NCI-H2107 treated with DMSO at 0.1 percent for 48 hours (cell line): ENCODE results near the gene GUCY1A2.

ENCODE experiments used
- DNase-seq: peaks from one replicate; lab custom pipeline; 2025; ENCODE audit not compliant: unreplicated experiment; lab: John Stamatoyannopoulos, UW

GUCY1A2 gene

DNA sequence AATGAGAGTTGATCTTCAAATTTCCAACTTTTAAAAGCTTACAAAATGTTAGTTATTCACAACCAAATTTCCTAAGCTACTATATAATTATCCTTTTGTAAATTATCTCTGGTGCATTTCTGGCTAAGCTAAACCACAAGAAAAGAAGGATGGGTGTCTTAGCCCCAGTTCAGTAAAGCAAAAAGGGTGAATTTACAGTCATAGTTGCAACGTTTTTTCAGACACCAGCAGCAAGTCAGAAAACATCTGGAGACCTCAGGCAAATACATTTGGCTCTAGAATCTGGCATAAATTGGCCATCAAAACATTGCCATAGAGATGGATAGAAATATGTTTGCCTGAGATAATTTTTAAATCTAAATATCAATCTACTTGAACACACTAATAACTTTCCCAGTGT is 257.0 kb downstream of the GUCY1A2 start:
- no peak for DNase-seq

DNA sequence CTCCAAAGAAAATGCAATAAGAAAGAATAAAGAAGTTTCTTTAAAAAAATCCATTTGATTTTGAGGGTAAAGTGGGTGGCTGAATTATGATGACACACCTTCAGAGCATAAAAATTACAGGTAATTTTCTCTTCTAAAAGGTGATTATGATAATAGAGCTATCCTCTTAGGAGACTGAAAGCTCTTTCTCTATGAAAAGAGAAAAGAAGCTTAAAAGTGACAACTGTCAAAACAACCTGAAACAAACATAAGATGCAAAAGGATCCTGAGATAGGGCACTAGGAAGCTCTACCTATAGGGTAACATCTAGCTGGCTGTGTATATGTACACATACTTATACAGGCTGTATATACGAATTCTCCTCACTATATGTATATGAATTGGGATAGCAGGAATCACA is 270.2 kb downstream of the GUCY1A2 start:
- no peak for DNase-seq

DNA sequence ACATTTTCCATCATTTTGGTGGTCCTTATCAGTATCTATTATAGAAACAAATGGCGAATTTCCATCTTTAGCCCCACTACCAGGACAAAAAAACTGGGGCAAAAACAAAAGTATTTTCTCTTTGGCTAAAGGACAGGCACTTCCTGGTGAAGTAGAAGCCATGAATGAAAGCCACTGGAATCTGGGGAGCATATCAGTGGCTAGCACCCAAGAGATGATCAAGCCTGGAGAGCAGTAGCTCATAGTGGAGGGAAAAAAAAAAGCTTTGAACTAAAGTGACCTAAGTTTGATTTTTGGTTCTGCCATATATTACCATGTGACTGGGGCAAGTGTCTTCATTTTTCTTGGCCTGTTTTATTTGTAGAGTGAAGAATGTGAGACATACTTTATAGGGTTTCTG is 272.3 kb downstream of the GUCY1A2 start:
- no peak for DNase-seq

DNA sequence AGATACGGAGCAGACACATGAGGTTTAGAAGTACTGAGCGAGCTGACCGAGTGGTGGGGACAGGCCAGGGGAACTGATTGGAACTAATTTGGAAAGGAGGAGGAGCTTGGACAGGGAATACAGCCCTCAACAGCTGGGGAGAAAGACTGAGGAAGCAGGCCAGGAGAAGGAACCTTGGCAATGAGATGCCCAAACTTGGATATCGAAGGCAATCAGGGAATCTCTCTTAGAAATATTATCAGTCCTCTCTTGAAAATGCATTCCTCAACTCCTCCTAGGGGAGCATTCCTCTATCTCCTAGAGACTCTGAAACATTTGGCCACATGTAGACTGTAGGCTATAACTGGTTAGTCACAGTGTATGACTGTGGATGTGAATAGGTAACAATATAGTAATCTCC is 284.6 kb downstream of the GUCY1A2 start:
- no peak for DNase-seq

DNA sequence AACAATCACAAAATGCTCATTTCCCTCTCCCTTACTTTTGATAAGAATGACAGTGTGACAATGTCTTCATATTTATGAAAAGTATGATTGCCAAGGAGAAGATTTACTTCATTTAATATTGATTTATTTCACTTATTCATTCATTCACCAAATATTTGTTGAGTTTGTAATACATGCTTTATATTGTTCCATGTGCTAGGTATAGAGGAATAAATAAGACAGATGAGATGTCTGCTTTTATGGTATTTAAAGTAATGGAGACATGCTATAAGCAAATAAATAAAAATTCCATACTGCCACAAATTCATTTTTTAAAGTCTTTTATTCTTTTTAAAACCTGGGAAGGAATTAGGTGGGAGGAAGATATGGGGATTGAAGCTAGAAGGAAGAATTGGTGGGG is 289.4 kb downstream of the GUCY1A2 start:
- DNase-seq: no peak

DNA sequence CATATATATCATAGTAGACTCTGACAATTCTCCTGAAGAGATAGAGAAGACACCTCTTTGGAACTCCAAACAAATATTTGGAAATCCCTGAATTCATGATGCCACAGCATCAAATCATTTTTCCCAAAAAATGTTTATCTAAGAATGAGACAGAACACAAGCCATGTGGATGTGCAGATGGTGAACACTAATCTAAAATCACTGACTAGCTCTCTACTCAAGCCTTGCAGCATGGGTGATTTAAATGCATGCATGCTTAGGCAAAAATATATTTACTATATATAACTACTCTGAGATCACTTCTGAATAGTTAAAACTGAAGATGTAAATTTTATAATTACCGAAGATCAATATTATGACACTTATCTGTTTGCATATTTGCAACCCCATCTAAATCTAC is 289.9 kb downstream of the GUCY1A2 start:
- DNase-seq: no peak

DNA sequence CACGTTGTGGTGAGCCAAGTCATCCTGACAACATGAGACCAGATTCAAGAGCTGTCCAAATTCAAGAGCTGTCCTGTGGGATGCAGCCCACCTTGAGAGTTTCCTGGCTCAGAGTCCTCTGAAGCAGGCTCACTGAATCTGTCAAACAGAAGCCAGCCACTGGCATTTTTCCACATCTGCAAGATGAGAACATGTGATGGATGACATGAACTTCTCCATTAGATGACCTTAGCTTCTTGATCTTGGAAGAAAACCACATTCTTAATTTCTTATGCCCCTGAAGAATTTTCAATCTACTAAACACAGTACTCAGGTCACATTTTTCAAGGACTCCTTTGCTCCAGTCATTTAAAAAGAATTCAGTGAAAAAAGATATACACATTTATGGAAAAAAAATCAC is 291.0 kb downstream of the GUCY1A2 start:
- DNase-seq: no peak

DNA sequence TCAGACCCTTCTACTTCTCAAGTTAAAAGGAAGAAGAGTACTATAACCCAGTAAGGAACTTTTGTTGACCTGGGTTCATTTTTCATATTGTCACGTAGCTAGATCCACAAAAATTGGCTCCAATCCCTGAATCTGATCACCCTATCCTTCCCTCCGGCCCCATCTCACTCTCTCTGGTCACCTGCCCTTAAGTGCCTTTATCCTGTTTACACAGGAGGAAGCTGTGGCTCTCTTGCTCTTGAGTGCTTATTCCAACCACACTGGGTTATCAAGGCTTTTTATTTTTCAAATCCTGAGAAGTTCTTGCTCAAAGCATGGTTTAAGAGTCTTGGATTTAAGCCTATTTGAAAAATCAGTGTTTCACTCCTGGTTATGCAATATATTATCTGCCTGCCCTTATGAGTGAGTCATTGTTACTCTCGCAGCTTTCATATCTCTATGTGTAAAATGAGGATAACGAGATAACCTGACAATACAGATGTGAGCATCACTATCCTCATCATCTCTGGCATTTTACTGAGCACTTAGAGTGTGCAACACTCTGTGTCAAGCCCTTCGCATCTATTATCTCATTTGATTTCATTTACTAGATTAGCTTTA is 293.9 kb downstream of the GUCY1A2 start:
- no peak for DNase-seq

DNA sequence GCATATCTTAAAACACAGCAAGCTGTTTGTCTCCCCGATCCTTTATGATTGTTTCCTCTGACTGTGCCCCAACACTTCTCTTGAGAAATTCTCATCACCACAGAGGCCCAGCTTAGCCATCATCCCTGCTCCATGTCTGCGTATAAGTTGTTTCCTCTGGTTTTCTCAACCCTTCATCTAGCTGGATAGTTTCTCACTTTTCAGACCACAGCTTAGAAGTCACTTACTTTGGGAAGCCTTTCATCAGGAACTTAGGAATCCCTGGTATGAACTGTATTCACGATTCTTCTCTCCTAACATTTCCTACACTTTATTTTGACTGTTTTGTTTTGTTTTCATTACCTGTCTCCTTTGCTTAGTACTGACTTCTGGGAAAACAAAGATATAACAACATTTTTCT is 295.2 kb downstream of the GUCY1A2 start:
- DNase-seq: no peak

DNA sequence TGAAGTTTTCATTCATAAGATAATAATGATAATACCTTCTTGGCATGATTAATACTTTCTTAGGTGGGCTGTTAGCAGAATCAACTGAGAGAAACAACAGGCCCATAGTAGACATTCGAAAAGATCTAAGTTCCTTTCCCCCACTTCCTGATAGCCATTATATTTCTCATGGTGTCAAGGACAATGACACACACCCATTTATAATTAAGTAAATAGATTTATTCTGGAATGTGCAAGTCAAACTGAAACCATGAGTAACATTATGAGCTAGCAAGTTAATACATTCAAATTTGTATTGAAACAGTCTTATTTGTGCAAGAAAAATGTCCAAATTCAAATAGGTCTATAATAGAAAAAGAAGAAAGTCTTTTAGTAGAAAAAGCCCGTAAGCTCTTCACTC is 301.1 kb downstream of the GUCY1A2 start:
- DNase-seq: no peak

DNA sequence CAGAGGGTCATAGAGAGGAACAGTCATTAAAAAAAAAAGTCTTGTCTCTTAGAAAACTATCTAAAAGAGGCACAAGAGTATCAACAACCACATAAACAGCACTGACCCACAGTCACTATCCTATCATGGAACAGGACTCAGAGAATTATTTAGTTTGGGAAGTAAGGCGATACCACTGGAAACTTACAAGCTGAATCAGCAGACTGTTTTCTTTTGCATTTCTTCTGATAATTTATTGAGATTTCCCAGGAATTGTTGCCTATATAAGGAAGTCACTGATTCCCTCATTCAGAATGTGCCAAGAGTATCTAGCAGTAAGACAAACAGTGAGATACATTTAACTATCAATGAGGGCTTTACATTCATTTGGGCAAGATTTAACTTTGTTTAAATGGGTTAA is 304.1 kb downstream of the GUCY1A2 start:
- DNase-seq: no peak

DNA sequence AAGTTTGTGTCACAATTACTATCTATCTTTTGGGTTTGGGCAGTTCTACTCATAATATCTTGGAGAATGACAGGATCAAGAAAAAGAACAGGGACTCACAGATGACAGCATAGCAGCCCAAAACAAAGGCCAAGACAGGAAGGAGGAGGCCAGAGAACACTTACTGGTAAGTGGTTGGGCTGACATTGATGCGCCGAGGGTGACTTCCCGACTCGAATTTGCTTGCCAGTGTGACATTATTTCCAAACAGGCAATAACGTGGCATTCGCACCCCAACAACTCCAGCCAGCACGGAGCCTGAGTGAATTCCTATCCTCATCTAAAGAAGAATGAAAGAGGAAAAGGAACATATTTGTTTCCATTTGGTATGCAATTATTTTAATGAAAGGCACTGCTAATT is 309.9 kb downstream of the GUCY1A2 start:
- no peak for DNase-seq

DNA sequence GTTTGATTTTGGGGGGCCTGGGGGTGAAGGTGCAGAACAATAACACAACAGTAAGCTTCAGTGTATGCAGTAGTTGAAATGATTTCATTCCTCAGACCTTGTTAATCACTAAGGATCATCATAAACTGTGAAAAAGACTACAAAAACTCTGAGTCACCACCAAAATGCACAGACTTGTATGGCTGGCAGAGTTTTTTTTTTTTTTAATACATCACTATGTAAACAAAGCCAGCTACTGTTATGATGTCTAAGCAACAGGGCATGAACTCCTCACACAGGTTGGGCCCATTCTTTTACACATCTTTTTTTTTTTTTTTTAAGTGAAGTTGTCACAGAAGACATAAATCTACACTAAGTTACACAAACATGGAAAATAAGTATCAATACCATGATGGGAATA is 311.9 kb downstream of the GUCY1A2 start:
- no peak for DNase-seq

DNA sequence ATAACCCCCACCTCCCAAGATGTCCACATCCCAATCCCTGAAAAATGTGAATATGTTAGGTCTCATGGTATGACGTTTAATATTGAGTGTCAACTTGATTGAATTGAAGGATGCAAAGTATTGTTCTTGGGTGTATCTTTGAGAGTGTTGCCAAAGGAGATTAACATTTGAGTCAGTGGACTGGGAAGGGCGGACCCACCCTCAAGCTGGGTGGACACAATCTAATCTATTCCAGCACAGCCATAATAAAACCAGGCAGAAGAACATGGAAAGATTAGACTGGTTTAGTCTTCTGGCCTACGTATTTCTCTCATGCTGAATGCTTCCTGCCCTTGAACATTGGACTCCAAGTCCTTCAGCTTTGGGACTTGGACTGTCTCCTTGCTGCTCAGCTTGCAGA is 315.5 kb downstream of the GUCY1A2 start:
- DNase-seq: no peak

DNA sequence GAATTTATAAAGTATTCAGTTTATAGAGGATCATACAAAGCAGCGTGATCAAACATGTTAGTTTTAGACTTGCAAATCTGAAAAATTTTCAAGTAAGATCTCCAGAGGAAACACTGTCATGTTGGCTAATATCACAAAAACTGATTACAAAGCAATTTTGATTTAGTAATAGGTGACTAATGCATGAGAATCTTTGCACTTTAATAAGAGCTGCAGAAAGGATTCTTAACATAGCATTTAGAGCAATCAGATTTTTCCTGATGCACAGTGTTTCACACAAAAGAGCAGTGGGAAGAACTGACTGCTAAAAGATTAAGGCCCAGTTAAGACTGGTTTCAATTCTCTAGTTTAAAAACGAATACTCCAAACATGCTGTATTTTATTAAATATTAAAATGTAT is 321.2 kb downstream of the GUCY1A2 start:
- no peak for DNase-seq

DNA sequence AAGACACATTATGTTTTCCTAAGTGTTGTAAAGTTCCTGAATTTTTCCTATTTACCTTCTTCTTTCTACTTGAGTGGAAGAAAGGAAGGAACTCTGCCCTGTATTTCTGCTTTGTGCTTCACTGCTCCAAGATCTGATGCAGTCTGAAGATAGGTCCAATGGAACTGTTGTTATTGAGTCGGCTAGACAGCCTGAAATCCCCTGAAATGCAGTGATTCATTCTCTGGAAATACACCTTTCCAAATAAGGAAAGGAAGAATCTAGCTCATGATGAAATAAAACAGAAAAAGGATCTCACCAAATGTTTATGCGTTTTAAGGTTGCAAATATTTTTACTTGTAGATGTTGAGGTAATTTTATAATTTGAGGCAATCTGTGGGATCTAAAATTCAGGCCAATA is 322.8 kb downstream of the GUCY1A2 start:
- DNase-seq: no peak

DNA sequence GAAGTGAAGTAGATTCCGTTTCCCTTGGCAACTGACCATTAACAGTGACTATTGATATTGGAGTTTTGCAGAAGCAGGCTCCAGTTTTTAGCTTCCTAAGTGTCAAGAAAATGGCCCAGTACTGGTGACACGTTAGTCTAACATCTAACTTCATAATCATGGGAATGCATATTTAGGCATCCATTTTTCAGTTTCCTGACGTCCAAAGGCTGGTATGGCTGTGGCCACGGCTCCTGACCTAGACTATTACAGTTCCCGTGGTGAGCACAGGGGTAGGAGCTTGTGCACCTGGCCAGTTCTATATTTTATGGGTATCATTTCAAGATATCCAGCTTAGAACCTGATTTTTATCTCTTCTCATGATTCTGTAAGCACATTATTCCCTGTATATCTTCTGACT is 323.8 kb downstream of the GUCY1A2 start:
- no peak for DNase-seq

DNA sequence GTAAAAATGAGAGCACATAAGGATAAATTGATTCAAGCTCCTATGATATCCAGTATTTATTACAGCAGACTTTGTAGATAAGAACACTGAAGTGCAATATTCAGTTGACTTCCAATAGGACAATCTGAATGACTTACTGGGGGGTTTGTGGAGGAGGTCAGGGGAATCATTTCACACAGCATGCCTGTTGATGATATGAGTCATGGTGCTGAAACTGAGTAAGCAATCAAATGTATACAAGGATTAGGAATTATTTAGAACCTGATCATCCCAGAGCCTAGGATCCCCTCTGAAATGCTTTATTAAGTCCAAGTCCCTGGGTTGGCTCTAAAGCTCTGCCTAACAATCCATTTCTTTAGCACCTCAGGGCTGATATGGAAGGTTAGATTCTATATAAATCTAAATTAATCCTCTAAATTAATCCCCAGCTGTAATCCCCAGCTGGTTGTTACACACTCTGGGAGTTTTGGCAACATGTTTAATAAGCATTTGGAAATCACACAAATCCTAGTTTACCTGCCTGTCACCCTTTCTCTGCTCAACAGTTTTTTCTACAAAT is 326.4 kb downstream of the GUCY1A2 start:
- DNase-seq: no peak

DNA sequence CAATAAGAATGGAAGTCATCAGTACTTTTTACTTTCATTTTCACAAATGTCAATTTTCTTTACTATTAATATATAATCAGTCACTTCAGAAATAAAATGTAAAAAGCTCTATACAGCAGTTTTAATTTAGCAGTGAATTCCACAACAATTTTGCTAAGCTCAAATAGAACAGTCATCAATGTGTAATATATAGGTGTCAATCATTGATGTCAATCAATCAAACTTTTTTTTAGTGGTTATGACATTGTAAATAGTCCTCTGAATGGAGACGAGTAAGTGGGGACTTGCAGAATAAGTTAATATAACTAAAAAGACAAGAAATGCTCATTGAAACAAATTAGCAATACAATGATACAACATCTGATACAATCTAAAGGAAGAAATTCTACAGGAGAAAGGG is 327.4 kb downstream of the GUCY1A2 start:
- no peak for DNase-seq

DNA sequence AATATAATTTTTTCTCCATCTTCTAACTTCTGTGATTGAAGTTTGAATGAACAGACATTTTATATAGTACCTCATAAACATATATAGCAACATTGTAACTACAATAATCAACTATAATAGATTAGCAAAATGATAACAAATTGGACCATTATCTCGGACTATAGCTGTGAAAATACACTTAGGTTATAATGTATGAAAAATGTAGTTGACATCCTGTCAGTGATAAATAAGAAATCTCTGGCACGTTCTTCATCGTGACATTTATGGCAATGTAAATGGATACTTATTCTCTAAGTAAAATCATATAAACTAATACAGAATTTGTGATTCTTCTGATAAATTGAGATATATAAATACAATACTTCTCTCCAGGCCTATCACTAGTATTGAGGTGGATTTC is 333.3 kb downstream of the GUCY1A2 start:
- no peak for DNase-seq

DNA sequence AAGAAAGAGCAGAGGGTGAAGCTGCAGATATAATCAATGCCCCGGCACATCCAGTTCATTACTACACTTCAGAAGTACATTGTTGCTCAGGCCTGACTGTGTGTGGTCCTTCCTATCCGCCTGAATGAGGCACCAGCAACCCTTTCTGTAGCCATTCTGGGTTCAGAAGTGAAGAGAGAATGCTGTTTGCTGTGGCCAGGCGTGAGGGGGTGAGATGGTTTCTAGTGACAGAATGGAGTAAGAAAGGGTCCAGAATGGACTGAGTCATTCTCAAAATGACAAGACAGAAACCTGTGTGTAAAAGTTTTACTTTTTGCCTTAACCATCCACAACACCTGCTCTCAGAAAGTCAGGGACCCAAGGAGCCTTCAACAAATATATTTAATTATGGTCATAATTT is 334.8 kb downstream of the GUCY1A2 start:
- DNase-seq: no peak

DNA sequence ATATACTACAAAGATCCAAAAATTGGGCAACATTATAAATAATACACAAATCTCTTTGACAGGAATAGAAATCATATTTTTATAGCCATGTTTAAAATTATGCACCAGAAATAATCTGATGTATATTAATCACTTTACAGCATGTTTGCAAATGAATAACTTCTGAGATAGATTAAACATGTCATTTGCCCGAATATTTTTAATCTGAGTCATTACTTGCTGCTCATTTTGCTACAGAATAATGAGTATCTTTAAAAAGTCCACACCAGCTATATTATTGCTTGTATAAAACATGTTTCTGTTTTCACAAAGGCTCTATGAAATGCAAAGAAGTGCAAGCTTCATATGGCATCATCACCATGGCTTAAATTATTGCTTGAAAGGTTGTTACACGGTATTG is 336.8 kb downstream of the GUCY1A2 start:
- no peak for DNase-seq

DNA sequence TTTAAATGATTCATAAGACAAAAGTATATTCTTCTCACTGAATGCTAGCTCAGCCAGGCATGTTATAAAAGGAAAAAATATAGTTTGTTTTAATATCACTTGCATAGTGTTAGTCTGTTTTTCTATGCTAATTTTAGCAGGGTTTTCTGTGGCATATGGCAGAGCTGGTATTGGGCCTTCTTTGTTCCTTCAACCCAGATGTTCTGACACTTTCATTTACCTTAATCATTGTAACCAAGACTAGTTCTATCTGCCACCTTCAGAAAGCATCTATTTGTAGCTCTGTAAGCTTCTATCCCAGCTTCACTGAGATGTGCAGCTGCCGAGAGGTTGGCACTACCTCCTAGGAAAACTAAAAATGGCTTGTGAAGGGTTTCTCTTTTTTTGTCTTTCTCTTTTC is 338.7 kb downstream of the GUCY1A2 start:
- DNase-seq: no peak

DNA sequence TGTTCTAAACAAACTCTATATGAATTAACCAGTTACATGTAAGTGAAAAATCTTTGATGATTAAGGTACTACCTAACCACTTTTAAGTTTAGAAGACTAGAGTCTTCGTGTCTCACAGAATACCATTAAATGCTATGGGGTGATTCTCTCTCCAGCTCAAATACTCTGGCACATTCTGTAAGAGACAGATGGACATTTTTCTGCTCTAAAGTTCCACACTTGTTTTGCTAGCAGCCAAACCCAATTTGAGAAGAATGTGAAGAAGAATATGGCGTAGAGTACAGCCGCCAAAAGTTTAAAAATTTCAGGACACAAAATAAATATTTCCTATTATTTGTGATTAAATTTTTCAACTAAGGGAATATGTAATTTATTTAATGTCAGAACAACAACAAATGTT is 339.1 kb downstream of the GUCY1A2 start:
- DNase-seq: no peak
